ENCODE data around the gene FOXB2. TPM values are rescaled to one million over a fixed set of nuclear protein-coding genes. Genes with fewer than 3 reads are reported as not detected.

Gene FOXB2
- total and polyA plus RNA-seq, 3 donors from 2014 or later: not detected

DNA sequence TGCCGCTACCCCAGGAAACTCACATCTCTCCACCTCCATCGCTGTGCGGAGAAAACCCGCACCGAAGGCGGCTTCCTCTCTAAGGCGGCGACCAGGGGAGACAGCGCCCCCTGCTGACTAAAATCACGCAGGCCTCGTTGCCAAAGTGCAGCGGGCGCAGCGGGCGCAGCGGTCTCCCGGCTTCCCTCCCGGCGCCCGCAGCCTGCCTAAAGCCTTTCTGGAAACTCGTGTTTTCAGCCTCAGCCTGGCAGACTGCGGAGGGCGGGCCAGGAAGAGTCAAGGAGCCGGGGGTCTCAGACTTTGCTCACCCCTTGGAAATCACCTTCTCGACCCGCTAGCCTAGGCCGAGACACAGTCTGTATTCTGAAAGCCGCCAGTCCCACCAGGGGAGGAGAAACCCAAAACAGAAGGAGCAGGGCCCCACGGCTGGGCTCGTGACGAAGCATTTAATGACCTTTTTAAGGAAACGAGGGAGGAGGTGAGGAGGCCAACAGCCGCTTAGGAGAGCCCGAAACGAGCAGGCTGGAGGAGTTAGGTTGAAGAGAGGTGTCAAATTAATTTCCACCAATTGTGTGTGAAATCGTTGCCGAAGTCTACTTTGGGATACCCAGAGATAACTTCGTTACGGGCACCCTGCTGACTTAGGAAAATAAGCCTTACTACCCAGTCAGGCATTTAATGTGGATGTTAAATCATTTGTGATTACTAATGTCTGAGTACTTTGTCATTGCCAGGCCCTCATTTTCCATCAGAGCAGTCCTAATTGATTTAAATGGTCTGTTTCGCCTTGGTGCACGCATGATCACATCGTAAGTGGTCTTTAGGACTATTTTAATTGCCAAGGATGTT, 7.3 kb upstream of the FOXB2 start:
- Histone ChIP-seq H3K27me3 (peaks cover 7% of the 10 kb centered on the region), H3K9me3 (no peaks in the 10 kb centered on the region), H3K27ac (no peak overlapping the region), H3K4me3 (peak overlapping the region; percentile 31 to 33), H3K36me3 (ENCODE audit: low read depth, missing control alignments) (no peaks in the 10 kb centered on the region), H3K4me1 (peaks cover 18% of the 10 kb centered on the region)
- 4 to 9% methylated on average over 33 to 37 of the region's 42 CpGs for WGBS, 2 donors
- intact Hi-C loops (cut with DNase I; ENCODE audit: low total_unique reads): no loop called here
- DNase-seq: peak; percentile 90
- TF ChIP-seq, protein P1, sequence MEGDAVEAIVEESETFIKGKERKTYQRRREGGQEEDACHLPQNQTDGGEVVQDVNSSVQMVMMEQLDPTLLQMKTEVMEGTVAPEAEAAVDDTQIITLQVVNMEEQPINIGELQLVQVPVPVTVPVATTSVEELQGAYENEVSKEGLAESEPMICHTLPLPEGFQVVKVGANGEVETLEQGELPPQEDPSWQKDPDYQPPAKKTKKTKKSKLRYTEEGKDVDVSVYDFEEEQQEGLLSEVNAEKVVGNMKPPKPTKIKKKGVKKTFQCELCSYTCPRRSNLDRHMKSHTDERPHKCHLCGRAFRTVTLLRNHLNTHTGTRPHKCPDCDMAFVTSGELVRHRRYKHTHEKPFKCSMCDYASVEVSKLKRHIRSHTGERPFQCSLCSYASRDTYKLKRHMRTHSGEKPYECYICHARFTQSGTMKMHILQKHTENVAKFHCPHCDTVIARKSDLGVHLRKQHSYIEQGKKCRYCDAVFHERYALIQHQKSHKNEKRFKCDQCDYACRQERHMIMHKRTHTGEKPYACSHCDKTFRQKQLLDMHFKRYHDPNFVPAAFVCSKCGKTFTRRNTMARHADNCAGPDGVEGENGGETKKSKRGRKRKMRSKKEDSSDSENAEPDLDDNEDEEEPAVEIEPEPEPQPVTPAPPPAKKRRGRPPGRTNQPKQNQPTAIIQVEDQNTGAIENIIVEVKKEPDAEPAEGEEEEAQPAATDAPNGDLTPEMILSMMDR (IDR thresholded peaks at IDR 0.05): peak; percentile 80 to 94 (median 83)
- TF ChIP-seq POLR2A (IDR thresholded peaks at IDR 0.05): no peak

DNA sequence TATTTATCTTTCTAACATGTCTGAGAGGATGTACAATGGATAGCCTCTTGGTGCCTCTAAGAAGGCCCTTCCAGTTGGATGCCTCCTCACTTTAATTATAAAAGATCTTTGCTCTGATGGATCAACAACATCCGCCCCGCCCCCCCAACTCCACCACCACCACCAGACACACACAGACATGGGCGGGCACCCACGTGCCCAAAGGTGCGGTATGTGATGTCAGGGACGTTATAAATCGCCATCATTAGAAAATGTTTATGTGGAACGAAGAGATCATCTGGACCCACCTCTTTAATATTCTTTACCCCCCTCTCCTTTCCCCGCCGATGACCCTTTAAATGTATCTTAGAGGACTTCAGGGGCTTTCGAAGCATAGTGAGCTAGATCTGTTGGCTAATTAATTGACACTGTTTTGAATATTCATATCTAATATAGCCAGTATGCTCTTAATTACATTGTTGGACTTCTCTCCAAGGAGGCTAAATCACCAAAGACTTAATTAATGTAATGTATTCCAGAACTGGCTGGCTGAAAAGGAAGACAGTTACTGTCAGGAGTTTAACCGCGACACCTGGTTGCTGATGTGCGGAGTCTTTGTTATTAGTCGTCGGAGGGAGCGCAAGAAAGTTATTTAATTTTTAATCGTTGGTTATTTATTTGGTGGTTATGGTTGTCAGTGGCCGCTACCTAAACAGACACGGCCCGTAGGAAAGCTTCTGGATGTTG, 6.1 kb upstream of the FOXB2 start:
- Histone ChIP-seq H3K36me3 (ENCODE audit: low read depth, missing control alignments) (no peaks in the 10 kb centered on the region), H3K9me3 (no peaks in the 10 kb centered on the region), H3K27me3 (peaks cover 7% of the 10 kb centered on the region), H3K4me3 (no peak overlapping the region), H3K4me1 (peaks cover 21% of the 10 kb centered on the region), H3K27ac (no peak overlapping the region)
- DNase-seq: no peak
- WGBS, 2 donors: 6 to 7% methylated on average over 21 of the region's 21 CpGs
- intact Hi-C loops (cut with DNase I; ENCODE audit: low total_unique reads): no loop called here
- TF ChIP-seq POLR2A (IDR thresholded peaks at IDR 0.05): no peak
- TF ChIP-seq, protein P1 (IDR thresholded peaks at IDR 0.05): no peak

DNA sequence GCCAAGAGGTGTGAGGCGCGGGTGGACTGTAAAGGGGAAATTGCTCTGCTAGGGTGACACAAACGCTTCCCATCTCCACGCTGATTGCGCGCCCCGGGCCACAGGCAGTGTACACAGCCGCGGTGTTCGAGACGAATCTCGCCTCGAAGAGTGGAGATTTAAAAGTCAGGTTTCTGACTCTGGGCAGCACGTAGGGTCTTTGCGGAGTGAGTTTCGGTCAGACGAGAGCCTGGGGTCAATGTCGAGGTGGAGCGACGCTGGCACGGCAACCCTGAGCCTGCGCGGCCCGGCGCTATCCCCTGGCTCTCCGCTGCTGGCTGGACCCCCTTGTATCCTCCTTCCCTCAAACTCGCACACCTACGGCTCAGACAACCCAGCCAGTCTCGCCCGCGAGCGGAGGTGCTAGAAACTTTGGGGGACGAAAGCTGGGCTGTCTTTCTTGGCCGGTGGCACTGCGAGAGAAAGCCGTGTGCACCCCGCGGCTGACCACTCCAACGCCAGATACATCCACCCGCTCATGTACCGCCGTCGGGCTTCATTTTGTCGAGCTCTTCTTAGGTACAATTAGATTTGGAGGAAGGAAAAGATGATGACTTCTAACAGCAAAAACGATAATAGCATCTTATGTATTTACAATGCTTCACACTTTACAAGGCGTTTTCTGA, 5.4 kb upstream of the FOXB2 start:
- H3K4me3 ChIP-seq: no peak overlapping the region
- no peak overlapping the region for H3K27ac ChIP-seq
- no peak for DNase-seq
- no peaks in the 10 kb centered on the region for H3K9me3 ChIP-seq
- no peaks in the 10 kb centered on the region for H3K36me3 ChIP-seq (ENCODE audit: low read depth, missing control alignments)
- 3 to 4% methylated on average over 46 of the region's 46 CpGs for WGBS, 2 donors
- peaks cover 7% of the 10 kb centered on the region for H3K27me3 ChIP-seq
- no peak for TF ChIP-seq POLR2A (IDR thresholded peaks at IDR 0.05)
- intact Hi-C loops (cut with DNase I; ENCODE audit: low total_unique reads): no loop called here
- peaks cover 26% of the 10 kb centered on the region for H3K4me1 ChIP-seq

DNA sequence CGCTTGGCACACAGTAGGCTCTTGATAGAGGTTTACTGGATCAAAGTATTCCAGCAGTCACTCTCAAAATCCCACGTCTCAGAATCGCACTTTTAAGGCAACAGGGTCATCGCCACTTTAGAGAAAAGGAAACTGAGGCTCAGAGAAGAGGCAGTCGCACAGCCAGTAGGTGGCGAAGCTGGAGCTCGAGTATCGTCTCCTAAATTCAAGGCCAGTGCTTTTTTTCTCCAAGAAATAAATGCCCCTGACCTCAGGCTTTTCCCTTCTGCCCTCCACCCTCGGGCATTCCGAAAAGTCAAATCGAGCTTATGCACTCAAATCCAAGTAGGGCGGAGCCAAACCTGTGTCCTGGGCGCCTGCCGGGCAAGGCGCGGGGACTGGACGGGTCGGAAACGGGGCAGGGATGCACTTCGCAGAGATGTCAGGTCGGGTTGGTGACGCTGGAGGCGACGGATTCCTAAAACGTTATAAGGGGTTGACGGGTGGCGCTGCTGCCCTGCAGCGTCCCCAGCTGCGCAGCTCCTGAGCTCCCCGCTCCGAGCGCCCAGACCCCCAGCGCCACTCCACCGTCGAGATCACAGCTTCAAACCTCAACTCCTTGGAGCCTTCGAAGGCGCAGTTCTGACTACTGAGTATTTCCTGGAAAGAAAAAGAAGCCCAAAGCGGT, 4.7 kb upstream of the FOXB2 start:
- no peak for DNase-seq
- no peak for TF ChIP-seq POLR2A (IDR thresholded peaks at IDR 0.05)
- TF ChIP-seq, protein P1 (IDR thresholded peaks at IDR 0.05): no peak
- no peak overlapping the region for H3K4me3 ChIP-seq
- peaks cover 30% of the 10 kb centered on the region for H3K4me1 ChIP-seq
- no peaks in the 10 kb centered on the region for H3K36me3 ChIP-seq (ENCODE audit: low read depth, missing control alignments)
- H3K27me3 ChIP-seq: peaks cover 7% of the 10 kb centered on the region
- no peaks in the 10 kb centered on the region for H3K9me3 ChIP-seq
- 1 to 2% methylated on average over 36 to 38 of the region's 38 CpGs for WGBS, 2 donors
- intact Hi-C loops (cut with DNase I; ENCODE audit: low total_unique reads): no loop called here
- H3K27ac ChIP-seq: no peak overlapping the region
